HepG2 (cell line): ENCODE results near the gene NHERF2. TPM values are rescaled to one million over a fixed set of nuclear protein-coding genes. Genes with fewer than 3 reads are reported as not detected.
A peak's percentile ranks its signal among the peaks of the same experiment; 100 is the strongest.

Experiments
- ATF7 ChIP-seq, 2 experiments: fragments of 450-650 bp in 1 of 2; sonication (generic) in 1 of 2; formaldehyde crosslinking in 1 of 2; IDR thresholded peaks; 2 replicates each; pipeline versions ENCODE4 v1.4.0 to v1.6.1; 2016 to 2020; ENCODE audit warnings: antibody characterized with exemption in 1 of 2, mild to moderate bottlenecking in 1 of 2, missing genetic modification reagents in 1 of 2
- CBX2 ChIP-seq, 2 experiments: fragments of 200-600 bp in 1 of 2; sonication (generic); formaldehyde crosslinking in 1 of 2; IDR thresholded peaks; 2 replicates each; pipeline versions ENCODE4 v1.7.0 to v1.8.1; 2018 to 2022; ENCODE audit warnings: low read depth in 2 of 2, low read length in 1 of 2, mild to moderate bottlenecking in 1 of 2, missing genetic modification reagents in 1 of 2
- DZIP1 ChIP-seq: sonication (generic); formaldehyde crosslinking; IDR thresholded peaks from 2 replicates; pipeline ENCODE4 v1.5.0; 2020; ENCODE audit warnings: mild to moderate bottlenecking, missing genetic modification reagents
- FOXP1 ChIP-seq, 2 experiments: fragments of 450-650 bp in 1 of 2; IDR thresholded peaks; 2 replicates each; pipeline ENCODE4 v1.6.1; 2017 to 2018; ENCODE audit warnings: antibody characterized with exemption in 1 of 2
- HNRNPH1 ChIP-seq: fragments of 200-400 bp; formaldehyde crosslinking; optimal IDR thresholded peaks from 2 replicates; pipeline ENCODE3; 2017; ENCODE audit warnings: mild to moderate bottlenecking, low read depth, low read length
- KDM5A ChIP-seq: fragments of 200-600 bp; sonication (generic); IDR thresholded peaks from 2 replicates; pipeline ENCODE4 v1.7.0; 2018; ENCODE audit warnings: antibody characterized with exemption, mild to moderate bottlenecking, low read length, borderline replicate concordance
- MAFG ChIP-seq: sonication (generic); formaldehyde crosslinking; IDR thresholded peaks from 2 replicates; pipeline ENCODE4 v1.5.1; 2020; ENCODE audit warnings: mild to moderate bottlenecking, missing genetic modification reagents
- NAIF1 ChIP-seq: sonication (generic); formaldehyde crosslinking; IDR thresholded peaks from 2 replicates; pipeline ENCODE4 v1.5.0; 2020; ENCODE audit warnings: mild to moderate bottlenecking, missing genetic modification reagents, borderline replicate concordance
- NBN ChIP-seq: fragments of 450-650 bp; conservative IDR thresholded peaks from 2 replicates; pipeline ENCODE4 v1.6.1; 2017
- REL ChIP-seq: sonication (generic); formaldehyde crosslinking; conservative IDR thresholded peaks from 2 replicates; pipeline ENCODE4 v1.8.0; 2022; ENCODE audit warnings: mild to moderate bottlenecking, missing genetic modification reagents, moderate library complexity
- SCMH1 ChIP-seq: sonication (generic); formaldehyde crosslinking; IDR thresholded peaks from 2 replicates; pipeline ENCODE4 v1.9.0; 2021; ENCODE audit warnings: missing genetic modification reagents, mild to moderate bottlenecking, borderline replicate concordance
- SMAD9 ChIP-seq: sonication (generic); formaldehyde crosslinking; IDR thresholded peaks from 2 replicates; pipeline ENCODE4 v1.5.1; 2020; ENCODE audit warnings: mild to moderate bottlenecking, missing genetic modification reagents
- TBX3 ChIP-seq: fragments of 450-650 bp; IDR thresholded peaks from 2 replicates; pipeline ENCODE4 v1.6.1; 2017; ENCODE audit warnings: antibody characterized with exemption, mild to moderate bottlenecking, inconsistent platforms, borderline replicate concordance
- TEAD3 ChIP-seq: optimal IDR thresholded peaks from 2 replicates; pipeline ENCODE3; 2016; ENCODE audit warnings: borderline replicate concordance
- UBTF ChIP-seq: sonication (generic); formaldehyde crosslinking; IDR thresholded peaks from 2 replicates; pipeline ENCODE4 v1.4.0; 2020; ENCODE audit warnings: mild to moderate bottlenecking, missing genetic modification reagents
- XRCC5 ChIP-seq: fragments of 200-400 bp; formaldehyde crosslinking; optimal IDR thresholded peaks from 2 replicates; pipeline ENCODE3; 2017; ENCODE audit warnings: mild to moderate bottlenecking, low read length
- ZEB1 ChIP-seq: IDR thresholded peaks from 2 replicates; pipeline ENCODE4 v1.6.1; 2012; ENCODE audit warnings: mild to moderate bottlenecking, low read depth, inconsistent platforms; ENCODE audit not compliant: insufficient replicate concordance
- ZFP62 ChIP-seq: sonication (generic); formaldehyde crosslinking; IDR thresholded peaks from 2 replicates; pipeline ENCODE4 v1.4.0; 2020; ENCODE audit warnings: missing genetic modification reagents
- ZNF124 ChIP-seq: sonication (generic); formaldehyde crosslinking; IDR thresholded peaks from 2 replicates; pipeline ENCODE4 v1.4.0; 2020; ENCODE audit warnings: missing genetic modification reagents
- ZNF282 ChIP-seq: fragments of 450-650 bp; IDR thresholded peaks from 2 replicates; pipeline ENCODE4 v1.6.1; 2018; ENCODE audit not compliant: partially characterized antibody
- ZNF292 ChIP-seq: sonication (generic); formaldehyde crosslinking; IDR thresholded peaks from 2 replicates; pipeline ENCODE4 v1.8.1; 2022; ENCODE audit warnings: mild to moderate bottlenecking, low read depth, missing genetic modification reagents, borderline replicate concordance
- ZNF7 ChIP-seq: IDR thresholded peaks from 2 replicates; pipeline ENCODE4 v1.6.1; 2016; ENCODE audit warnings: missing biosample characterization, missing genetic modification reagents
- polyA plus RNA-seq, 8 experiments: library from polyadenylated mRNA; depleted of rRNA in 3 of 8; stranded (reverse) in 7 of 8; unstranded in 1 of 8; fragments of >200 nt; fragmentation: Illumina TruSeq in 4 of 8; extraction: Trizol in 4 of 8; gene quantifications; 2 replicates each; pipeline versions ENCODE4 v1.2.1 to v1.2.3, GENCODE V29; 2011 to 2016; ENCODE audit warnings: low read depth in 4 of 8, missing spikeins in 1 of 8, mixed read lengths in 1 of 8; ENCODE audit not compliant: insufficient read depth in 1 of 8
- total RNA-seq, 5 experiments: library from RNA; depleted of rRNA; stranded (reverse); fragments of >200 nt; fragmentation: Illumina TruSeq; extraction: Trizol; gene quantifications; 2 replicates each; pipeline ENCODE4 v1.2.3, GENCODE V29; 2016; ENCODE audit warnings: low read depth in 1 of 5
- TF ChIP-seq, protein P1 (sequence below): sonication (generic); formaldehyde crosslinking; IDR thresholded peaks from 2 replicates; pipeline ENCODE4 v1.5.1; 2020; ENCODE audit warnings: mild to moderate bottlenecking, missing genetic modification reagents, borderline replicate concordance

NHERF2 gene
- total and polyA plus RNA-seq, 2 of the 13 experiments (the other 11 are each of a cell fraction or from before 2014, with no cell fraction given), result 23.7 to 39.3 TPM

DNA sequence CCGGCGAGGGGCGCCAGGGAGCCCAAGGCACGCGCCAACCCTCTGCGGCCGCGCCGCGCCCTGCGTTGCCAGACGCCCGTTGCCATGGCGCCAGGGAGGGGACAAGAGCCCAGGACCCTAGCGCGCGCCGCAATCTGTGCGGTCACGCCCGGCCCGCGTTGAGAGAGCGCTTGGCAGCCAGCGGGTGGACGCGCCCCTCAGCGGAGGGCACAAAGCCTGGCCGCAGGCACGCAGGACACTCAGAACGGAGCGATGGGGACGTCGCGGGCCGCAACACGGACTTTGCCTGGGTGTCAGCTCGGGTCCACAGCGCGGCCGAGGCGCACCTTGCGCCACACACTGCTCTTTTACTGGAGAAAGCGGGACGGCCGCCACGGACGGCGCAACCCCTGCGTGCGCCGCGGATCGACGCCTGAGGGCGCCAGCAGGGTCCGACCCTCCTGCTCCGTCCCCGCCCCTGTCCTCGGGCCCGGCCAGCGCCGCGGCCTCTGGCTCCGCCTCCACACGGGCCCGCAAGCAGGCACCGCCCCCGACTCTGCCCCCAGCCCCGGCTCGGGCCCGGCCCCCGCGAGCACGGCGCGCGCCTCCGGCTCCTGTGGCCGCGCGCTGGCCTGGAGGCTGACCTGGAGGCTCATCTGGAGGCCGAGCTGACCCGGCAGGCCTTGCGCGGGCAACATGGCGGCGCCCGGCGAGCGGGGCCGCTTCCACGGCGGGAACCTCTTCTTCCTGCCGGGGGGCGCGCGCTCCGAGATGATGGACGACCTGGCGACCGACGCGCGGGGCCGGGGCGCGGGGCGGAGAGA is 43.0 kb upstream of the NHERF2 start, which contains the start of gene GFER (continued):
- TF ChIP-seq ATF7 (IDR thresholded peaks at IDR 0.05), result no peak
- TF ChIP-seq ATF7 (CRISPR knock-in tag; IDR thresholded peaks at IDR 0.05), result no peak
- no peak for TF ChIP-seq CBX2 (IDR thresholded peaks at IDR 0.05; ENCODE audit: low read depth, low read length)
- no peak for TF ChIP-seq CBX2 (CRISPR knock-in tag; IDR thresholded peaks at IDR 0.05; ENCODE audit: low read depth)
- TF ChIP-seq FOXP1 (IDR thresholded peaks at IDR 0.05), result no peak
- TF ChIP-seq FOXP1 (CRISPR knock-in tag; IDR thresholded peaks at IDR 0.05), result no peak
- no peak for TF ChIP-seq SCMH1
- no peak for TF ChIP-seq REL
- no peak for TF ChIP-seq MAFG
- TF ChIP-seq ZNF282, result no peak
- no peak for TF ChIP-seq ZFP62 (CRISPR knock-in tag)
- no peak for TF ChIP-seq ZNF292 (CRISPR knock-in tag)
- no peak for TF ChIP-seq SMAD9 (CRISPR knock-in tag)
- TF ChIP-seq TBX3, result no peak
- TF ChIP-seq NAIF1 (CRISPR knock-in tag), result peak; percentile 93
- peak; percentile 36; the same call in 1 of the 2 replicates for TF ChIP-seq DZIP1 (CRISPR knock-in tag)
- TF ChIP-seq ZNF7 (CRISPR knock-in tag), result no peak
- peak; percentile 29 for TF ChIP-seq ZEB1
- peak; percentile 74 for TF ChIP-seq KDM5A
- peak; percentile 40; the same call in 1 of the 2 replicates for TF ChIP-seq ZNF124 (CRISPR knock-in tag)
- no peak for TF ChIP-seq NBN
- peak; percentile 82 for TF ChIP-seq XRCC5
- peak; percentile 84 for TF ChIP-seq UBTF (CRISPR knock-in tag)
- TF ChIP-seq, protein P1, sequence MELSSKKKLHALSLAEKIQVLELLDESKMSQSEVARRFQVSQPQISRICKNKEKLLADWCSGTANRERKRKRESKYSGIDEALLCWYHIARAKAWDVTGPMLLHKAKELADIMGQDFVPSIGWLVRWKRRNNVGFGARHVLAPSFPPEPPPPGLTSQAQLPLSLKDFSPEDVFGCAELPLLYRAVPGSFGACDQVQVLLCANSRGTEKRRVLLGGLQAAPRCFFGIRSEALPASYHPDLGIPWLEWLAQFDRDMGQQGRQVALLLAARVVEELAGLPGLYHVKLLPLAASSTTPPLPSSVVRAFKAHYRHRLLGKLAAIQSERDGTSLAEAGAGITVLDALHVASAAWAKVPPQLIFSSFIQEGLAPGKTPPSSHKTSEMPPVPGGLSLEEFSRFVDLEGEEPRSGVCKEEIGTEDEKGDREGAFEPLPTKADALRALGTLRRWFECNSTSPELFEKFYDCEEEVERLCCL (CRISPR knock-in tag), result no peak
- TF ChIP-seq HNRNPH1, result no peak
- peak; percentile 57 for TF ChIP-seq TEAD3
